ENCODE data around the gene FYCO1. TPM values are rescaled to one million over a fixed set of nuclear protein-coding genes. Genes with fewer than 3 reads are reported as not detected.
A peak's percentile ranks its signal among the peaks of the same experiment; 100 is the strongest.

FYCO1 gene
- total and polyA plus RNA-seq, 9 of the 15 experiments (the other 6 are each of a cell fraction or from before 2014, with no cell fraction given) = 2.1 to 13.8 (median 7.4) TPM

- Histone ChIP-seq H4K20me1 (replicated peaks; ENCODE audit: control insufficient read depth, insufficient read depth, low read length) (no peaks in the 10 kb centered on the region), H3K4me2 (ENCODE audit: insufficient read depth, low read length) (no peak overlapping the region), H3K9me1 (ENCODE audit: control insufficient read depth, insufficient read depth, low read length) (no peaks in the 10 kb centered on the region), H3K36me3 (ENCODE audit: control insufficient read depth, insufficient read depth, low read length) (peaks cover 32% of the 10 kb centered on the region; the same call in 2 of the 3 replicates), H3K4me1 (replicated peaks in 1 of 2; ENCODE audit: control insufficient read depth in 2 of 2, insufficient read depth in 2 of 2, low read length in 2 of 2) (peaks cover 4 to 6% of the 10 kb centered on the region in 2 experiments; a peak in 1 of 5 replicates), H2AFZ (ENCODE audit: low read depth, low read length) (no peak overlapping the region), H3K27ac (ENCODE audit: extremely low read depth, low read depth, low read length) (no peak overlapping the region), H3K9ac (ENCODE audit: insufficient read depth in 1 of 2, low read depth in 2 of 2, low read length in 2 of 2) (no peak overlapping the region), H3K79me2 (ENCODE audit: control insufficient read depth, insufficient read depth, low read length) (no peaks in the 10 kb centered on the region), H3K9me3 (replicated peaks; ENCODE audit: control insufficient read depth, insufficient read depth, low read depth, low read length) (no peaks in the 10 kb centered on the region), H3K4me3 (no peak overlapping the region), H3K27me3 (ENCODE audit: control insufficient read depth in 2 of 2, insufficient read depth in 2 of 2, low read length in 2 of 2) (no peaks in the 10 kb centered on the region)
- FAIRE-seq (no peak), ATAC-seq (no peak), DNase-seq (ENCODE audit: extremely low read depth in 1 of 4, low spot score in 3 of 4) (no peak)
- ChIA-PET POLR2A (interaction anchor here (0.6 to 1.2 kb wide), 2 partner anchors 10 to 891 kb away, joined by 3 read pairs; no protein-coding TSS in a partner anchor), CTCF (ENCODE audit: low intra/inter-chr PET ratio) (interaction anchor here (1.0 to 7.6 kb wide), 2 partner anchors 139 to 903 kb away, joined by 3 to 123 read pairs; no protein-coding TSS in a partner anchor)
- 88% methylated on average over 6 of the region's 6 CpGs for WGBS (ENCODE audit: insufficient coverage, low coverage, missing lambda C conversion rate)
- BruUV-seq (replicated peaks) = no TSS peak
- peak; percentile 4; the same call in 1 of the 2 replicates for TF ChIP-seq NFIC (IDR thresholded peaks at IDR 0.05)
- no peak for TF ChIP-seq ZNF668 (CRISPR knock-in tag; IDR thresholded peaks at IDR 0.05)
- peak; percentile 100 for TF ChIP-seq ZNF224 (CRISPR knock-in tag; IDR thresholded peaks at IDR 0.05)
- TF ChIP-seq, protein P1, sequence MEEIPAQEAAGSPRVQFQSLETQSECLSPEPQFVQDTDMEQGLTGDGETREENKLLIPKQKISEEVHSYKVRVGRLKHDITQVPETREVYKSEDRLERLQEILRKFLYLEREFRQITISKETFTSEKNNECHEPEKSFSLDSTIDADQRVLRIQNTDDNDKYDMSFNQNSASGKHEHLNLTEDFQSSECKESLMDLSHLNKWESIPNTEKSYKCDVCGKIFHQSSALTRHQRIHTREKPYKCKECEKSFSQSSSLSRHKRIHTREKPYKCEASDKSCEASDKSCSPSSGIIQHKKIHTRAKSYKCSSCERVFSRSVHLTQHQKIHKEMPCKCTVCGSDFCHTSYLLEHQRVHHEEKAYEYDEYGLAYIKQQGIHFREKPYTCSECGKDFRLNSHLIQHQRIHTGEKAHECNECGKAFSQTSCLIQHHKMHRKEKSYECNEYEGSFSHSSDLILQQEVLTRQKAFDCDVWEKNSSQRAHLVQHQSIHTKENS (CRISPR knock-in tag; IDR thresholded peaks at IDR 0.05) = no peak
- no peak for TF ChIP-seq ZNF79 (CRISPR knock-in tag; IDR thresholded peaks at IDR 0.05; ENCODE audit: low read depth)
- intact Hi-C loops (cut with micrococcal nuclease) = no loop called here
- in situ Hi-C loops (cut with MboI) = loop anchor here (5.0 kb wide), 1 partner anchor 136 kb away; no protein-coding TSS in a partner anchor
Observed at GRCh38 chr3:45940781-45941365, 54.8 kb downstream of the FYCO1 start.

Data from K562 (cell line).